Measurements from ENCODE around the gene DBNDD1. TPM values are rescaled to one million over a fixed set of nuclear protein-coding genes. Genes with fewer than 3 reads are reported as not detected.

The DBNDD1 gene
- total RNA-seq, 1 donor from 2014 or later, result 0.09 TPM

DNA sequence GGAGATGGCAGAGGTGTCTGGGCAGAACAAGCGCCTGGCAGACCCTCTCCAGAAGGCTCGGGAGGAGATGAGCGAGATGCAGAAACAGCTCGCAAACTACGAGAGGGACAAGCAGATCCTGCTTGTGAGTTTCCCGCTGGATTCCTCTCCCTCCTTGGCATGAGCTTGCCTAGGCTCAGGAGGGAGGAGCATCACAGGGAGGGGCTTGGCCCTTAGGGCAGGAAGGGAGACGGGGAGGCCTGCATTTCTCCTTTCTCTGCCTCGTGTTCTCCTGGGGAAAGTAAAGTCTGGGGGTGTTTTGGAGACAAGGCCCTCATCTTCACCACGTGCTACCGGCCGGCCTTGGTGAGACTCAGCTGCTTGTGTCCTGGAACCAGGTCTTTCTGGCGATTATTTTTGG, 18.0 kb upstream of the DBNDD1 start:
- intact Hi-C loops (cut with micrococcal nuclease), result no loop called here

DNA sequence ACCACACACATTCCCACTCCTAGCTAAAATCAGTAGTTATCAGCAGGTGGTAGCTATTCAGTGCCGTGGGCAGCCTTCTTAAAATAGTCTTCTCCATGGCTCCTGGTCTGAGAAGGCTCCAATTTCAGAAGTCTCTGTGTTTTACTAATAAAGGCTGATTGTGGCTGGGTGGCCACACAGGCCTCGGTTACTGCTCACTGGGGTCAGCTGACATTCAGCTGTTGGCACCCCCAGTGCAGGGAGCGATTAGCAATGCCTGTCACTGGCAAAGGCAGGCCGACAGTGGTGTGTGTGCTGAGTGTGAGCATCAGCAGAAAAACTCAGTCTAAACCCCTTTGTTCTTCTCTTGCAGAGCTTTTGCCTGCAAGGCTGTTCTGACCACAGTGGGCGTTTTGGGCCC, 16.6 kb upstream of the DBNDD1 start:
- intact Hi-C loops (cut with micrococcal nuclease), result no loop called here

DNA sequence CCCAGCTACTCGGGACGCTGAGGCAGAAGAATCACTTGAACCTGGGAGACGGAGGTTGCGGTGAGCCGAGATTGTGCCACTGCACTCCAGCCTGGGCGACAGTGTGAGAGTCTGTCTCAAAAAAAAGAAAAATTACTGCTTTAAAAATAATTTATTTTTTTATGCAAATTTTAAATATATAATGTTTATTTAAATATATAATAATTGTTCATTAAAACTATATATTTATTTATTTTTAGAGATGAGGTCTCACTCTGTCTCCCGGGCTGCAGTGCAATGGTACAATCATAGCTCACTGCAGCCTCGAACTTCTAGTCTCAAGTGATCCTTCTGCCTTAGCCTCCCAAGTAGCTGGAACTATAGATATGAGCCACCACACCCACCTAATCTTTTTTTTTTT, 15.2 kb upstream of the DBNDD1 start:
- intact Hi-C loops (cut with micrococcal nuclease), result no loop called here

DNA sequence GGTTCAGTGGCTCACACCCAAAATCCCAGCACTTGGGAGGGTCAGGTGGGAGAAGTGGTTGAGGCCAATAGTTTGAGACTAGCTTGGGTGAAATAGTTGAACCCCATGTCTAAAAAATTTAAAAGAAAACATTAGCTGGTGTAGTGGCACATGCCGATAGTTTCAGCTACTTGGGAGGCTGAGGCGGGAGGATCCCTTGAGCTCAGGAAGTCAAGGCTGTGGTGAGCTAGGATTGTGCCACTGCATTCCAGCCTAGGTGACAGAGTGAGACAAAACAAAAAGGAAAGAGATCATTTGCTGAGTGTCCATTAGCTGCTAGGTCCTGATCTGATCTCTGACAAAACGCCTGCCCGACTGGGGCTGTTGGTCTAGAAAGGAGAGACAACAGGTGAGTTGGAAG, 14.1 kb upstream of the DBNDD1 start:
- intact Hi-C loops (cut with micrococcal nuclease), result no loop called here

DNA sequence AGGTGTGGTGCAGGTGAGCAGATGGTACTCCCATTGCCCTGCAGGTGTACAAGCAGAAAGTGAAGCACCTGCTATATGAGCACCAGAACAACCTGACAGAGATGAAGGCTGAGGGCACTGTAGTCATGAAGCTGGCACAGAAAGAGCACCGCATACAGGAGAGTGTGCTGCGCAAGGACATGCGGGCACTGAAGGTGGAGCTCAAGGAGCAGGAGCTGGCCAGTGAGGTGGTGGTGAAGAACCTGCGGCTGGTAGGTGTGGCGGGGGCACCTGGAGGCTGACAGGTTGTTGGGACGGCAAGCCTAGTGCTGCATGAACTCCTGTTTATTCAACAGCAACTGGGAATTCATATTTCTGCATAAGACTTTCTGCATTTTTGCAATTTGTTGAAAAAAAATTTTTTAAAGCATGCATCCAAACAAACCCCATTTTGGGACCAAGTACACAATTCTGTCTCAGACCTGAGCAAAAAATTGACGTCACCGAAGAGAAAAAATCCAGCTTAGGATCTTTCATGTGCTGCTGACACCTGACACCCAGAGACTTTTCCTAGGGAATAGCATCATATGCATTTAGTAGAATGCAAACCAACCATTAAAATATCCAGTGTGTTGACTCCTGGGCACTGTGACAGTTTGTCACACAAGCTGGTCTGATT, 13.5 kb upstream of the DBNDD1 start:
- intact Hi-C loops (cut with micrococcal nuclease), result no loop called here

DNA sequence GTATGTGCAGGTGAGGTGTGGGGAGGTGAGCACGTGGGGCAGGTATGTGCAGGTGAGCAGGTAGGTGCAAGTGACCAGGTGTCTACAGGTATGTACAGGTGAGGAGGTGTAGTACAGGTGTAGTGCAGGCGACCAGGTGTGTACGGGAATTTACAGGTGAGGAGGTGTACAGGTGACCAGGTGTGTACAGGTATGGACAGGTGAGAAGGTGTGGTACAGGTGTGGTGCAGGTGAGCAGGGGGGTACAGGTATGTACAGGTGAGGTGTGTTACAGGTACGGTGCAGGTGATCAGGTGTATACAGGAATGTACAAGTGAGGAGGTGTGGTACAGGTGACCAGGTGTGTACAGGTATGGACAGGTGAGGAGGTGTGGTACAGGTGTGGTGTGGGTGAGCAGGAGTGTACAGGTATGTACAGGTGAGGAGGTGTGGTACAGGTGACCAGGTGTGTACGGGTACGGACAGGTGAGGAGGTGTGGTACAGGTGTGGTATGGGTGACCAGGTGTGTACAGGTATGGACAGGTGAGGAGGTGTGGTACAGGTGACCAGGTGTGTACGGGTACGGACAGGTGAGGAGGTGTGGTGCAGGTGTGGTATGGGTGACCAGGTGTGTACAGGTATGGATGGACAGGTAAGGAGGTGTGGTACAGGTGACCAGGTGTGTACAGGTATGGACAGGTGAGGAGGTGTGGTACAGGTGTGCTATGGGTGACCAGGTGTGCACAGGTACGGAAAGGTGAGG, 12.8 kb upstream of the DBNDD1 start:
- intact Hi-C loops (cut with micrococcal nuclease), result no loop called here

DNA sequence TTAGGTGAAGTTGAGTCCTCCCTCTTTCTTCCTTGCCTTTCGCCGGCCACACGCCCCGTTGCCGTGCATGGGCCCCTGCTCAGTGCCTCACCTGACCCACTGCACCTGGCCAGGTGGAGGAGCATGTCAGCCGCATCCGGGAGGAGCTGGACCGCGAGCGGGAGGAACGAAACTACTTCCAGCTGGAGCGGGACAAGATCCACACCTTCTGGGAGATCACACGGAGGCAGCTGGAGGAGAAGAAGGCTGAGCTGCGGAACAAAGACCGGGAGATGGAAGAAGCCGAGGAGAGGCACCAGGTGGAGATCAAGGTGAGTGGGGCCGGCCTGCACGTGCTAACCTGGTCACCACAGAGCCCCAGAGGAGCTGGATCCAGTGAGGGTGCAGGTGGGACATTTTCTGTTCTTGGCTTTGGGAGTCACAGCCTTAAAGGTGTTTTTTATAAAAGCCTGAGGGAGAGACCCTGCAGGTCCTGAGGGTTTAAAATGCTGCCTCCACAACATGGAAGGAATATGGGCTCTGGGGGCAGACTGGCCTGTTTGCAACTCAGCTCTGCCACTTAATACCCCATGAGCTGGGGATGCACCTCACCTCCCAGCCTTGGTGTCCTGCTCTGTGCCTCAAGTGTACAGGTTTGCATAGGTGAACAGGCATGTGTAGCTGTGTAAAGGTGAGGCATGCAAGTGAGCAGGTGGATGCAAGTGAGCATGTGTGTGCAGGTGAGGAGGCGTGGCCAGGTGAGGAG, 12.1 kb upstream of the DBNDD1 start:
- intact Hi-C loops (cut with micrococcal nuclease), result no loop called here

DNA sequence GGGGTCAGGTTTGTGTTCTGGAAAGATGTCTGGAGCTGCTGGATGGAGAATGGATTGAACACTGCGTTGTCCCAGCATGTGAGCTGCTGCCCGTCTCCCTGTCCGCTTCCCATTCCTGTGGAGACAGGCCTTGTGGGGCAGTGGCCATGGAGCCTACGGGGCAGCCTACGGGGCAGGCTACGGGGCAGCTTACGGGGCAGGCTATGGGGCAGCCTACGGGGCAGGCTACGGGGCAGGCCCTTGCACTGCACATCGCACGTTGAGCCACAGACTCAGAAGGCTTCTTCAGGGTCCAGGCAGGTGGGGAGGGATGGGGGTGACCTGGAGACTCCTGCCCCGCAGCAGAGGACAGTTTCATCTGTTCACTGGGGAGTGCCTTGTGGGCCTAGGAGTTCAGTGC, 9.7 kb upstream of the DBNDD1 start:
- intact Hi-C loops (cut with micrococcal nuclease), result no loop called here

DNA sequence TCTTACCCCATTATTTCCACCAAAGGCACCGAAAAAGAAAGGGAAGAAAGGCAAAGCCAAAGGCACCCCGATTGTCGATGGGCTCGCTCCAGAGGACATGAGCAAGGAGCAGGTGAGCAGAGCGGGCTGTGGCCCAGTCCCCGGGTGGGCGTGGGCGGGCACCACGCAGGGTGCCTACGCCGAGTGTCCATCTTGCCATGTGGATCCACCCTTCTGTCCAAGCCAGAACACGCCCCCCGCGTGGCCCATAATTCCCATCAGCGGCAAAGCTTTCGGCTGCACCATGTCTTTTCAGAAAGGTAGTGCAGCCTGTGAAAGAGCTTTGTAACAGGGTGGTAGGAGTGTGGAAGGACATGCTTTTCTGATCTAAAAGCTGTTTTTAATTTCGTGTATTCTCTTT, 8.4 kb upstream of the DBNDD1 start:
- intact Hi-C loops (cut with micrococcal nuclease), result no loop called here

DNA sequence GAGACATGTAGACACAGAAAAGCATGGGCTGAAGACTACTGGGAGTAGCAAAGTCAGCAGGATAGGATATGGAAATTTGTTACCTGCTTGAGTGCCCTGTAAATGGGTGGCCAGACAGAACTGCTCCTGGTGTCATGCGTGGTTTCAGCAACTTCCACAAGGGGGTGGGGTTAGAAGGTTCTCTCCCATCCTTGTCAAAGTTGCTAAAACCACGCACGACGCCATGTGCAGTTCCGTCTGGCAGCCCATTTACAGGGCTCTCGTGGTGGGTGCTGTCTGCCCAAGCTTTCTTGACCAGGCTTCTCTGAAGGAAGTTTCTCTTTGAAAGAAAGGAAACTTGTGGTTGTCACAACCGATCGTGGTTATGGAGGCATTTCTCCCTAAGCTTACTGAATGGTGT, 6.9 kb upstream of the DBNDD1 start:
- intact Hi-C loops (cut with micrococcal nuclease), result no loop called here

DNA sequence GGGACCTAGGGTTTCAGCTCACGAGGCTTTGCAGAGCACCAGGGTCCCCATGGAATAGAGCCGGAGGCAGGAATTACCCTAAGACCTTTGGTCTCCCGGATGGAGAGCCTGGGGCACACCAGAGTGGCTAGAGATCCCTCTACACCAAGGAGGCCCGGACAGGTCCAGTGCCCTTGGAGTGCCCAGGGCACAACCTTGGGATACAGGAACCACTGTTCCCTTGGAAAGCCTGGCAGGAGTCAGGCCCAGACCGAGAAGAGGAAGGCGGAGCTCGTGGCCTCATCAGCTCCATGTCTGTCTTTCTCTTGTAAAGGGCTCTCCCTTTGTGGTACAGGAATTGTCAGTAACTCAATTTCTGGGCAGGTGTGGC, 3.8 kb upstream of the DBNDD1 start:
- intact Hi-C loops (cut with micrococcal nuclease), result no loop called here

DNA sequence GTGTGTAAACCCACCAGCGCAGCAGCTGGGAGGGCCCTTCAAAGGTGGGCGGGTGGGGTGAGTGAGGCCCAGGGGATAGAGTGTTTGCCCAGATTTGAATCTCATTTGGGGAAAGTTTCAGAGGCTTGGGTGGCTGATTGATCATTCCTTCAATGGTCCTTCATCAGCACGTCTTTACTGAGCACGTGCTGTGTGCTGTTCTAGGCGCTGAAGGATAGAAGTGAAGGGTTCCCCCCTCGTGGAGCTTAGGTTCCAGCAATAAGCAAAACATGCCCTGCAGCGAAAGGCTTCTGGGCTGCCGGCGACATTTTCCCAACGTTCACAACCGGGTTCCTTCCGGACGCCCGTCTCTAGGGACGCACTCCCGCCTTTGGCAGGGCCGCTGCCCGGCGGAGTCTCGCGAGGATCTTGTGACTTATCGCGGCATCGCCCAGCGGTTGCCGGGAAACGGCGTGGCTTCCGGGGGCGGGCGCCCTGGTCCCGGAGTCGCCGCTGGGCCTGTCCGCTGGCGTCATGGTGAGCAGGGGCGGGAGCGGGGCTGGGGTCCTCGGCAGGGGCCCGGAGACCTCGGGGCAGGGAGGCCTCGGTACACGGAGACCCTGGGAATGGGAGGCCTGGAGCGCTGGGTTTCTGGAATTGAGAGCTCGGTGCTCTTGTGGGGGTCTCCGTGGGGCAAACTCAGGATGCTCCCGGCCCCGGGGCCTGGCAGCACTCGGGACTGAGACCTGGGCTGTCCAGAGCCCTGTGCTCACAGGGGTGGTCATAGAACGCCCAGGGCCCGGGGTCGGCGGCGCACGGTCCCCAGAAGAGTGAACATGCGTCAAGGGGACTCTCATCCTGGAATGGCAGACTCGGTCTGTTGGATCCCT, 3.2 kb upstream of the DBNDD1 start:
- intact Hi-C loops (cut with micrococcal nuclease), result no loop called here

DNA sequence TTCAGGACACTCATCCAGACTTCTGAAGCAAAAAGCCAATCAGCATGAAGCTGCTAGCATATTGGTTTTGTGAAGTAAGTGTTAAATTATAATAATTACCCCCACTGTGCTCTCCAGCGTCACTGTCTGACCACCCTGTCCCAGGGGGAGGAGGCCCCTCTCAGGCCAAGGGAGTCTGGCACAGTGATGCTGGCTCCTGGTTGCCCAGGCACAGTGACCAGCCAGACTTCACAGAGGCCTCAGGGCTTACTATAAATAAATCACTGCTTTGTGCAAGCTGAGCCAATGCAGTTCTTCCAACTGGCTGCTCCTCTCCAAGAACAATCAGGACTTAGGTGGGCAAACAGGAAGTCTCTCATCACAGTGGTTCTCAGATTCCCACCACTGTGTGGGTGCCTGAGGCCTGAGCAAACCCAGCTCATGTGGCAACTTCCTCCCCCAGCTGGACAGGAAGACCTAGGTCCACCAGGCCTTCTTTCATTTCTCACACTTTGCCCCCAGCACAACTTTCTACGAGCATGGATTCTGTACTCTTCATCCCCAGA, 1.7 kb upstream of the DBNDD1 start:
- intact Hi-C loops (cut with micrococcal nuclease), result no loop called here

DNA sequence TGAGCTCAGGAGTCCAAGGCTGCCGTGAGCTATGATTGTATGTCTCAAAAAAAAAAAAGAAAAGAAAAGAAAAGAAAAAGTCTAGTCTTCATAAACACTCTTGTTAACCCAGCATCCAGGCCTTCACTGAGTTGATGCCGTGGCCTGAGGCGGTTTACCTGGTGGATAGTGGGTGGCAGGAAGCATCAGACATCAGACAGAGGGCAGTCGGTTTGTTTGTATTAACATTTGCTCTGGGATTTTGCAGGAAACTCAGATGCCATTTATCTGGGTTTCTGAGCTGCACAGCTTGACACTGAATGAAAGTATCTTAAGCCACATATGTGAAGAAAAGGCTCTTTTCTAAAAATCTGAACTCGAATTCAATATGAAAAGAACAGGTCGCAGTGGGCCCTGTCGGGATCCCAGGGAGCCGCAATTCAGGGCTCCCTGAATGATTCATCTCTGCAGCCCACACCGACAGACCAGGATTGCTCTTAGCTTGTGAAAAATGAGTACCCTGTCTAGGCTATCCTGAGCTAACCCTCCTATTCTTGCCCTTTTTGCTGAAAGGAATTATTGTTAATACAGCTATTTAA, 1.1 kb upstream of the DBNDD1 start:
- intact Hi-C loops (cut with micrococcal nuclease), result no loop called here

DNA sequence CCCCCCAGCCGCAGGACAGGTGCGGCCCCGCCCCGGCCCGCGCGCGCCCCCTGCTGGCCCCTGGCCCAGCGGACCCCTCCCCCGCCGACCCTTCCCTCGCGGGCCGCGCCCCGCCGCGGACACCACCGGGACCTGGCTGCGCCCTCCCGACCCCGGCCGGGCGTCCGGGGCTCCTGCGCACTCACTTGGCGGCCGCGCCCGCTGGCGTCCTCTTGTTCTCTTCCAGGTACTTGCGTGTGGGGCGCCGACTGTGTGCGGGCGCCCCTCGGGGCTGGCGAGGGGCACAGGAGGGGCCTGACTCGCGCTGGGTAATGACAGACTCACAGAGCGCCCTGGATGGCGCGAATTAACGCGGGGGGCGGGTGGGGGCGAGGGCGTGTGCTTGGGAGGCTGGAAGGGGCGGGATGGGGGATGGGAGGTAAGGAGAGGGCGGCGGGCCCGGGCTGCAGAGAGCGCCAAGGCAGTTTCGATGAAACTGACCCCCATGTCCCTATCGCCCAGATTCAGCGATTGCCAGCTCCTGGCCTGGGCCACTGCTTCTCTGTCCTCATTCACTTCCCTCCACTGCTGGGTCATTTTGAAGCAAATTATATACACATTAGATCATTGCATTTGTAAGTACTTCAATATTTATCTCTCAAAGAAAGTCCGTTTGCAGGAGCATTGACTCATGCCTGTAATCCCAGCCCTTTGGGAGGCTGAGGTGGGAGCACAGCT, 445 bp upstream of the DBNDD1 start:
- intact Hi-C loops (cut with micrococcal nuclease), result loop anchor here (10.0 kb wide), 1 partner anchor 75 kb away; the partner anchor contains the start of gene DEF8

DNA sequence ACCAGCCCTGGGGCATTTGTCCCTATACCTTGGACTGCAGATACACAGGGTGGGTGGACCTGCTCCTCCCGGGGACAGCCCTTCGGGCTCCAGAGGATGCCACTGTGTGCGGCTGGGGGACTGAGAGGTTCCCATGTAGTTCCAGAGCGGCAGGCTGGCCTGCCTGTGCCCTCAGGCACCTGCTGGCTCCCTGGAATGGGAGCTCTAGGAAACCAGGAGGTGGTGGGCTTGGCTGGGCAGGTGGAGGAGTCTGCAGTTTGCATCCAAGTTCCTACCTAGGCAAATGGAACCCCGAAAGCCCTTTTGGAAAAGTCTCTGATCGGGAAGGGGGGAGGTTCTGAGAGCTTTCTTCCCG, 982 bp downstream of the DBNDD1 start:
- intact Hi-C loops (cut with micrococcal nuclease), result loop anchor here (10.0 kb wide), 1 partner anchor 73 kb away; the partner anchor contains the start of gene DEF8

DNA sequence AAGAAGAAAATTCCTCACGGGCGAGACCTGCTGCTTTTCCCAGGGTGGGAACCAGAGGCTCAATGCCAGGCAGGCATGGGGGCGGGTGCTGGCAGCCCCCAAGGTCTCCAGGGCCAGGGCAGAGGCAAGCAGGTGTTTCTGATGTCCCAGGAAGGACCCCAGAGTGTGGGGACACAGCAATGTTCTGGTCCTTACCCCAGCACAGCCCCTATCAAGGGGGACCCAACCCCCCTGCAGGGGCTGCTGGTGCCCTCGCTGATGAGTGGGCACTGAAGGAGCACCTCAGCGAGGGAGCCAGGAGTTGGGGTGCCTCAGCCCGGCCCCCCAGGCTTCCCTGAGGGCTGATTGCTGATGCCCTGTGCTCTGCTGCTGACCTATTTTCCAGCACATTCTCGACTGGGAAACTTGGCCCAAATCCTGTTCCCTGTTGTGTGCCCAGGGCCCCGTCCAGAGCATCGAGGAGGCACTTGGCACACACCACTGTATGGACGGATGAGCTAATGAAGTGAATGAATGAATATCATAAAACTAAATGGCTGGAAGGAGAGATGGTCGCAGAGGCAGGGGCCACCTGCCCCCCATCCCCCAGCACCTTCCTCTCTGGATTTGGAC, 2.8 kb downstream of the DBNDD1 start:
- intact Hi-C loops (cut with micrococcal nuclease), result loop anchor here (10.0 kb wide), 1 partner anchor 72 kb away; the partner anchor contains the start of gene DEF8

DNA sequence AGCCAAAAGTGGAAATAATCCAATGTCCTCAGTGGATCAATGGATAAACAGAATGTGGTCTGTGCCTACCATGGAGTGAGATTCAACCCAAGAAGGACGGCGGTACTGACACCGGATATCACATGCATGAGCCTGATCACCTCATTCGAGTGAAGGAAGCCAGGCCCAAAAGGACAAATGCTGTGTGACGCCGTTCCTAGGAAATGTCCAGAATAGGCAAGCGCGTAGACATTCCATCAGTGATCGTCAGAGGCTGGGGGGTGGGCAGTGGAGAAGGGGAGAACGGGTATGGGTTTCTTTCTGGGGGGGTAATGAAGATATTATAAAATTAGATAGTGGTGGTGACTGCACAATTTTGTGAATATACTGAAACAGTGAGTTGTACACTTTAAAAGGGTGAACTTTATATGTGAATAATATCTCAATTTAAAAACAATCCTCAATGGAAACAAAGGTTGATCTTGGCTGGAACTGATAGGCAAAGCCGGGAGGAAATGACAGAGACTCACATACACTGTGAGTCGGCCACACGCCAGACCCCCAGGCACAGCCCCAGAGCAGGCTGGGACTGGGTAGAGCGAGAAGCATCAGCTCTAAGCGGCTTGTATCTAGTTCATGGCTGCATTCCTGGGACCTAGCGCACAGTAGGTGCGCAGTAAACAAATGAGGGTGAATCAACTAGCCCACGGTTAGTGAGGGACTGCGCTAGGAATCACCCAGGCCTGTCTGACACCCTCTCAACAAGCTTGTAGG, 3.5 kb downstream of the DBNDD1 start:
- intact Hi-C loops (cut with micrococcal nuclease), result loop anchor here (10.0 kb wide), 1 partner anchor 71 kb away; the partner anchor contains the start of gene DEF8

All from T-helper 2 cell treated with Interferon-gamma antibody and Interleukin-4, amounts not matched to agents 100 ng/mL and 5 ng/mL, for 36 hours (primary cell).